GM12865 (cell line): ENCODE data around the gene CLEC2L.

Source experiments
- DNase-seq: peaks from one replicate; pipeline ENCODE4 v3.0.0; 2010; ENCODE audit warnings: low read depth
- H3K4me3 ChIP-seq: 2 replicates; pipeline ENCODE4 v1.5.1; 2011; ENCODE audit warnings: mild to moderate bottlenecking, low read depth, low read length, control low read depth
- CTCF ChIP-seq: IDR thresholded peaks from 2 replicates; pipeline ENCODE4 v1.5.1; 2011; ENCODE audit warnings: low read length, control low read depth, low read depth, inconsistent platforms; ENCODE audit not compliant: insufficient read depth; ENCODE audit errors: missing control alignments

Gene CLEC2L

GRCh38 chr7:139572704-139573385 is 49.4 kb downstream of the CLEC2L start:
- TF ChIP-seq CTCF = no peak
- DNase-seq = no peak
- H3K4me3 ChIP-seq = no peak overlapping the region

- no peak overlapping the region for H3K4me3 ChIP-seq
- TF ChIP-seq CTCF = no peak
- DNase-seq = no peak
Observed at GRCh38 chr7:139573871-139574270, 50.4 kb downstream of the CLEC2L start.

GRCh38 chr7:139574618-139575337 is 51.3 kb downstream of the CLEC2L start:
- no peak for TF ChIP-seq CTCF
- no peak for DNase-seq
- H3K4me3 ChIP-seq = no peak overlapping the region

- H3K4me3 ChIP-seq = no peak overlapping the region
- no peak for DNase-seq
- no peak for TF ChIP-seq CTCF
Observed at GRCh38 chr7:139575338-139575680, 51.8 kb downstream of the CLEC2L start.

- no peak for TF ChIP-seq CTCF
- H3K4me3 ChIP-seq = no peak overlapping the region
- DNase-seq = no peak
Observed at GRCh38 chr7:139576179-139576973, 52.9 kb downstream of the CLEC2L start.

GRCh38 chr7:139580435-139580834 is 57.0 kb downstream of the CLEC2L start:
- TF ChIP-seq CTCF = no peak
- H3K4me3 ChIP-seq = no peak overlapping the region
- DNase-seq = no peak
